Cardiac muscle cell (in vitro differentiated cells and primary cell): Measurements from ENCODE around the gene TMEM240. TPM values are rescaled to one million over a fixed set of nuclear protein-coding genes. Genes with fewer than 3 reads are reported as not detected.
"Not testable (repeated sequence)": the region's sequence is repeated elsewhere in the genome, so short reads cannot be mapped to it uniquely, and the experiment has no call there.

Experiments used
- DNase-seq, 2 donors: peaks; one replicate each; pipeline versions ENCODE4 v3.0.0 to v3.0.0-alpha.2; 2010 to 2017; ENCODE audit warnings: low read depth in 1 of 2, low spot score in 1 of 2
- H3K27ac ChIP-seq: fragments of 200-600 bp; sonication (generic); 2 replicates; pipeline ENCODE4 v1.5.1; 2016
- H3K27me3 ChIP-seq: fragments of 200-600 bp; sonication (generic); 2 replicates; pipeline ENCODE4 v1.6.0; 2016; ENCODE audit warnings: control low read depth
- H3K36me3 ChIP-seq: fragments of 200-600 bp; sonication (generic); 2 replicates; pipeline ENCODE4 v1.5.1; 2016; ENCODE audit warnings: control low read depth
- H3K4me1 ChIP-seq: fragments of 200-600 bp; sonication (generic); 2 replicates; pipeline ENCODE4 v1.8.1; 2017; ENCODE audit warnings: low read depth, mild to moderate bottlenecking, mixed run types
- H3K4me3 ChIP-seq: fragments of 200-600 bp; sonication (generic); 2 replicates; pipeline ENCODE4 v1.5.1; 2016; ENCODE audit warnings: mild to moderate bottlenecking
- H3K9me3 ChIP-seq: fragments of 200-600 bp; sonication (generic); 2 replicates; pipeline ENCODE4 v1.5.1; 2017; ENCODE audit warnings: low read depth, mild to moderate bottlenecking, control low read depth
- CTCF ChIP-seq: IDR thresholded peaks from 2 replicates; pipeline ENCODE4 v1.5.1; 2012; ENCODE audit warnings: low read depth, mild to moderate bottlenecking, low read length
- polyA plus RNA-seq: library from polyadenylated mRNA; unstranded; fragments of >200 nt; fragmentation: Nextera tagmentation; extraction: Ambion mirVana; gene quantifications from 2 replicates; pipeline ENCODE4 v1.2.1, GENCODE V29; 2016
- total RNA-seq: library from RNA; depleted of rRNA; stranded (reverse); fragments of >200 nt; gene quantifications from 2 replicates; pipeline ENCODE4 v1.2.3, GENCODE V29; 2016

The TMEM240 gene
- total and polyA plus RNA-seq, 2 experiments from 2014 or later: 6.2 to 26.0 TPM

- no peak for DNase-seq
- peaks cover 30% of the 10 kb centered on the region for H3K36me3 ChIP-seq
These were observed 19.8 kb upstream of the TMEM240 start for GRCh38 chr1:1560178-1560577.

DNA sequence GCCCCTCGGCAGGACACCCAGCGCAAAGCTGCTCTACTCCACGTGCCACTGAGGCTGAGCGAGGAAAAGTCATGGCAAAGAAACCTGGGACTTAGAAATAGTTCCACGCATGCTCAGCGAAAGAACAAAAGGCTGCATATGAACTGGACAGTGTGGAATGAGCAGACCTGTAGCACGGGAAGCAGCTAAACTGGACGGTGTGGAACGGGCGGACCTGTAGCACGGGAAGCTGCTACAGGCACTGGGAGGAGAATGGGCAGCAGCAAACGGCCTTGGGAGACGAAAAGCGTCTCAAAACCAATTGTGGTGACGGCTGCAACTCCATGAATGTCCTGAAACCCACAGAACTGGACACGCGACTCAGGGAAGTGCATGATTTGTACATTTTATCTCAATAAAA lies 18.6 kb upstream of the TMEM240 start:
- no peak overlapping the region for H3K4me3 ChIP-seq
- DNase-seq: no peak
- H3K36me3 ChIP-seq: peaks cover 22% of the 10 kb centered on the region
- TF ChIP-seq CTCF: no peak
- no peaks in the 10 kb centered on the region for H3K9me3 ChIP-seq
- no peaks in the 10 kb centered on the region for H3K27me3 ChIP-seq
- no peaks in the 10 kb centered on the region for H3K4me1 ChIP-seq
- peak overlapping the region; percentile 51 for H3K27ac ChIP-seq

More at GRCh38 chr1:1560178-1560577, 19.8 kb upstream of the TMEM240 start:
- TF ChIP-seq CTCF: no peak
- no peak overlapping the region for H3K4me3 ChIP-seq
- H3K4me1 ChIP-seq: no peaks in the 10 kb centered on the region
- H3K9me3 ChIP-seq: no peaks in the 10 kb centered on the region
- no peak overlapping the region for H3K27ac ChIP-seq
- H3K27me3 ChIP-seq: no peaks in the 10 kb centered on the region

- peak overlapping the region; percentile 51 for H3K27ac ChIP-seq
- H3K9me3 ChIP-seq: no peaks in the 10 kb centered on the region
- no peak overlapping the region for H3K4me3 ChIP-seq
- TF ChIP-seq CTCF: no peak
- H3K4me1 ChIP-seq: no peaks in the 10 kb centered on the region
- DNase-seq: no peak
- H3K36me3 ChIP-seq: peaks cover 18% of the 10 kb centered on the region
- H3K27me3 ChIP-seq: no peaks in the 10 kb centered on the region
These were observed 18.2 kb upstream of the TMEM240 start for GRCh38 chr1:1558591-1558990.

GRCh38 chr1:1557688-1558087 lies 17.3 kb upstream of the TMEM240 start:
- H3K9me3 ChIP-seq: not testable (repeated sequence)

DNA sequence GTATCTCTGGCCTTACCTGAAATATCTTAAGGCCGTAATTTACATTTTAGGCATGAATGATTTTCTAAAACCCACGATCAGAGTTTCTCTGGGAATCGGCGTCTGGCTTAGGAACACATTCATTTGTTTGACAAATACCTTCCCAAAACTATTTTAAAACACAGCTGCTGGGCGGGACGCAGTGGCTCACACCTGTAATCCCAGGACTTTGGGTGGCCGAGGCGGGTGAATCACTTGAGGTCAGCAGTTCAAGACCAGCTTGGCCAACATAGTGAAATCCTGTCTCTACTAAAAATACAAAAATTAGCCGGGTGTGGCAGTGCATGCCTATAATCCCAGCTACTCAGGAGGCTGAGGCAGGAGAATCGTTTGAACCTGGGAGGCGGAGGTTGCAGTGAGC lies 16.5 kb upstream of the TMEM240 start:
- not testable (repeated sequence) for DNase-seq, H3K27me3 ChIP-seq, H3K4me3 ChIP-seq, H3K9me3 ChIP-seq, H3K4me1 ChIP-seq, H3K27ac ChIP-seq, H3K36me3 ChIP-seq

More at GRCh38 chr1:1557688-1558087, 17.3 kb upstream of the TMEM240 start:
- not testable (repeated sequence) for H3K4me1 ChIP-seq, H3K4me3 ChIP-seq, H3K27me3 ChIP-seq, H3K27ac ChIP-seq, DNase-seq
- peaks cover 12% of the 10 kb centered on the region for H3K36me3 ChIP-seq

DNA sequence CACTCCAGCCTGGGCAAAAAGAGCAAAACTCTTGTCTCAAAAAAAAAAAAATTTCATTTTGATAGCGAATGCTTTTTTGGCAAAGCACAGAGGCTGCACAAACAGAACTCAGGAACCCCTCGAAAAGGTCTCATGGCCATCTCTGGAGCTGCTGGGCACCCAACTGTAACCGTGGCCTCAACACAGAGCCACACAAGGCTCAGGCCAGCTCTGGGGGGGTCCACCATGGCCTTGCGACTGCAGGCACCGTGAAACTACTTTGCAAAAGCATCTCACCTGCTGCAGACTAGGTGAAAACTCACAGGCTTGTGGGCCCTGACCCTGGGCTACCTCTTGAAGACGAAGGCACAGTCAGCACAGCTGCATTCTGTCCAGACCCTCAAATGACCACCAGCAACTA lies 16.1 kb upstream of the TMEM240 start:
- no peak for DNase-seq
- no peaks in the 10 kb centered on the region for H3K27me3 ChIP-seq

More for the DNA sequence above, 16.1 kb upstream of the TMEM240 start:
- Histone ChIP-seq H3K9me3 (no peaks in the 10 kb centered on the region), H3K27ac (no peak overlapping the region), H3K36me3 (peaks cover 3% of the 10 kb centered on the region), H3K4me3 (no peak overlapping the region), H3K4me1 (no peaks in the 10 kb centered on the region)
- no peak for TF ChIP-seq CTCF
